Activated T-helper 1 cell treated with anti-CD3 and anti-CD28 coated beads, Interleukin-12 subunit alpha, Interleukin-12 subunit beta, Interleukin-2, Interleukin-4 antibody, amounts not matched to agents 30 ng/mL and 10 ng/mL and 1 ng/mL, durations not matched to agents 14 hours and 24 hours and 36 hours (primary cell): Measurements from ENCODE around the gene PRR15. TPM values are rescaled to one million over a fixed set of nuclear protein-coding genes. Genes with fewer than 3 reads are reported as not detected.

ENCODE experiments used
- DNase-seq: peaks from one replicate; pipeline ENCODE4 v3.0.0; 2021; ENCODE audit warnings: low spot score
- H3K27ac Mint-ChIP-seq: one replicate; pipeline ENCODE4 v1.8.0; 2021; ENCODE audit warnings: mild to moderate bottlenecking, mixed read lengths
- H3K27me3 Mint-ChIP-seq: one replicate; pipeline ENCODE4 v1.8.0; 2022; ENCODE audit warnings: mild to moderate bottlenecking, moderate library complexity, mixed read lengths; ENCODE audit not compliant: insufficient read depth
- H3K36me3 Mint-ChIP-seq: one replicate; pipeline ENCODE4 v1.8.0; 2021; ENCODE audit warnings: low read depth, mixed read lengths
- H3K4me1 Mint-ChIP-seq: one replicate; pipeline ENCODE4 v1.8.0; 2021; ENCODE audit warnings: low read depth, mixed read lengths
- H3K4me3 Mint-ChIP-seq: one replicate; pipeline ENCODE4 v1.8.0; 2021; ENCODE audit warnings: mild to moderate bottlenecking, moderate library complexity, mixed read lengths
- H3K9me3 Mint-ChIP-seq: one replicate; pipeline ENCODE4 v1.8.0; 2021; ENCODE audit warnings: mixed read lengths
- intact Hi-C: fragments of 100-400 bp; cut with micrococcal nuclease; formaldehyde crosslinking; loops from one replicate; pipeline ENCODE4 v1.15.1; 2024
- total RNA-seq: library from RNA; stranded (reverse); gene quantifications from 2 replicates; pipeline ENCODE4 v1.2.3, GENCODE V29; 2022

Gene PRR15
- total RNA-seq, 1 donor from 2014 or later, result not detected

DNA sequence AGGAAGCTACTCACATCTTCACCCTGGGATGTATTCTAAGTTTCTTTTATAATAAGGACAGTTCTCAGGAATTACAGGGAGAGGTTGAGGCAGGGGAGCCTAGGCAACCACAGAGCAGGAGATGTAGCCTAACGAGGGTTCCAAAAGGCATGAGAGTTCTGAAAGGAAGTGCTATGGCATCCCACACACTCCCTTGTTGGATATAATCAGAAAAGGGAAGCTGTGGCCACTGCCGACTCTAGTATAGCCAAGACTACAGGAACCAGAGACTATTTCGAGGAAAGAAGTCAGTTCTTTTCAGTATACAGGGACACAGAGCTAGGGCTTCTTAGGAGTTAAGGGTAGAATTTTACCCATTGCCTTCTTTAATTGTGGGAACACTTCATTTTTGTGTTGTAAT, 11.0 kb downstream of the PRR15 start:
- H3K9me3 Mint-ChIP-seq, result peaks cover 8% of the 10 kb centered on the region
- intact Hi-C loops, result no loop called here
- H3K27me3 Mint-ChIP-seq, result peaks cover 10% of the 10 kb centered on the region
- no peak overlapping the region for H3K4me3 Mint-ChIP-seq
- no peak for DNase-seq
- no peak overlapping the region for H3K27ac Mint-ChIP-seq
- no peaks in the 10 kb centered on the region for H3K4me1 Mint-ChIP-seq
- H3K36me3 Mint-ChIP-seq, result no peaks in the 10 kb centered on the region

DNA sequence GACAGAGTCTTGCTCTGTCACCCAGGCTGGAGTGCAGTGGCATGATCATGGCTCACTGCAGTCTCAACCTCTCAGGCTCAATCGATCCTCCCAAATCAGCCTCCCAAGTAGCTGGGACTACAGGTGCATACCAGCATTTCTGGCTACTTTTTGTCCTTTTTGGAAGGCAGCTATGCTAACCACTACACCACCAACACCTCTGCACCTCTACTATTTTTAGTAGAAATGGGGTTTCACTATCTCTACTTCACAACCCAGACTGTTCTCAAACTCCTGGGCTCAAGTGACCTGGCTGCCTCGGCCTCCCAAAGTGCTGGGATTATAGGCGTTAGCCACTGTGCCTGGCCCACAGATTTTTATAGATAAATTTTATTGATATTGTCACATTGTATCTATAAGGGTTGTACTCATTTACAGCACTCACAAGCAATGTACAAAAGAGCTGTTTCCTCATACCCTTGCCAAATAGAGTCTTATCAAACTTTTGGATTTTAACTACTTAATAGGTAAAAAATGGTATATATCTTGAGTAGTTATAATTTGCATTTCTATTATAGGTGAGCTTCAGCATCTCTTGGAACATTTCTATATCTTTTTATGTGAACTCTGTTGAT, 23.7 kb downstream of the PRR15 start:
- Mint-ChIP-seq H3K9me3 (no peaks in the 10 kb centered on the region), H3K4me3 (no peak overlapping the region), H3K36me3 (no peaks in the 10 kb centered on the region), H3K4me1 (peaks cover 7% of the 10 kb centered on the region), H3K27me3 (no peaks in the 10 kb centered on the region), H3K27ac (no peak overlapping the region)
- intact Hi-C loops, result no loop called here
- no peak for DNase-seq

DNA sequence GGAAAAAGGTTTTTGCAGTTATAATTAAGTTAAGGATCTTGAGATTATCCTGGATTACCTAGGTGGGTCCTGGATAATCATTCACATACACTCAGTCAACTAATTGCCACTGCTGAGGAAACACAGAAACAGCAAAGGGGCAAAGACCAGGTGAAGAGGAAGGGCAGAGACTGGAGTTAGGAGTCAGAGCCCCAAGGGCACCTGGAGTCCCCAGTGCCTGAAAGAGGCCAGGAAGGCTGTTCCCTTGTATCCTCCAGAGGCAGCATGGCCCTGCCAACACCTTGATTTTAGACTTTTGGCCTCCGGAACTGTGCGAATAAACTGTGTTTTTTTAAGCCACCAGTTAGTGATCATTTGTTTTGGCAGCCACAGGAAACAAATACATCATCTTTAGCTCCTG, 24.6 kb downstream of the PRR15 start:
- H3K4me1 Mint-ChIP-seq, result peaks cover 7% of the 10 kb centered on the region
- H3K9me3 Mint-ChIP-seq, result no peaks in the 10 kb centered on the region
- H3K36me3 Mint-ChIP-seq, result no peaks in the 10 kb centered on the region
- no peaks in the 10 kb centered on the region for H3K27me3 Mint-ChIP-seq
- H3K4me3 Mint-ChIP-seq, result no peak overlapping the region
- H3K27ac Mint-ChIP-seq, result no peak overlapping the region
- intact Hi-C loops, result no loop called here
- DNase-seq, result no peak

DNA sequence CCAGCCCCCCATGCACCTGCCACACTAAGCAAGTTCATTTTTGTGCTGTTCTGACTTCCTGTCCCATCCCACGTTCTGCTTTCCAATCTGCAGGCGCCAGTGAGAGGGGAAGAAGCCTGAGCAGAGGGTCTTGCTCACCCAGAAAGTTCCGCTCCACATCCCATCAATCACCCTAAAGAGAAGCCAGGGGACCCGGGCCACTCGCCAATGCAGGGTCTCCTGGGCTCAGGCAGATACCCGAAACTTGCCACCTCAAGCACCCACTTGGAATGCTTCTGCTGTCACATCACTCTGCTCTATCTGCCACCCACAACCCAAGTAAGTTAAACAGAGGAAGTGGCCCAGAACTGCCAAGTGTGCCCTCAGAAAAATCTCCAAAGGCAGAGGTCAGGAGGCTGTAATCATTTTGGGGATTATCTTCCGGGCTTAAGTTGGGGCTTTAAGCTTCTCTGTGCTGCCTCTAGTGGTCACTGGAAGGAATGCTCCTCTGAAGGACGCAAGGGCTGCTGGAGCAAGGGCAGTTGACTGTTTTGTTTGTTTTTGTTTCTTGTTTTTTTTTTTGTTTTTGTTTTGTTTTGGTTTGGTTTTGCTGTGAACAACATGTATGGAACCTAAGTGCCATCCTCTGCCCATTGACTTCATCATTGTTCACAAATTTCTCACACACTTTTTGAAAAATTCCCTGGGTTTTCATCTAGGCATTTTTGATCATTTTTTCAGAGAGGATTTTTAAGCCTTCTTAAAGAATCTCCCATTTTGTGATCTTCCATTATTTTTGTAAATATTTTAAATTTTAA, 25.5 kb downstream of the PRR15 start:
- no peaks in the 10 kb centered on the region for H3K9me3 Mint-ChIP-seq
- H3K27ac Mint-ChIP-seq, result no peak overlapping the region
- no peak for DNase-seq
- H3K27me3 Mint-ChIP-seq, result no peaks in the 10 kb centered on the region
- no peak overlapping the region for H3K4me3 Mint-ChIP-seq
- H3K4me1 Mint-ChIP-seq, result peaks cover 7% of the 10 kb centered on the region
- intact Hi-C loops, result no loop called here
- H3K36me3 Mint-ChIP-seq, result no peaks in the 10 kb centered on the region

DNA sequence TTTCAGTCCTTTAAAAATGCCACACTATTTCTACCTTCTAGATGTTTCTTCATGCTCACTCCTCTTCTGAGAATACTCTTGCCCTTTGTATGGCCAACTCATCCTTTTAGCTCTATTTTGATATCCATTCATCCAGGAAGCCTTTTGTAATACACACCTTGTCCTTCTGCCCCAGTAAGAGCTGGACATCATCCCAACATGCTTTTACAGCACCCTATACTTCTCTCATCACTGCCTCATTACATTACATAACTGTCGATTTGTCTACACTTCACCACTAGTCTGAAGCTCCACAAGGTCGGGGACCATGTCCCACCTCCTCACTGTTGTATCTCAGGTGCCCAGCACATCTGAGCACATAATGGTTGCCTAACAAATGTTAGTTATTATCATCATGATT, 29.2 kb downstream of the PRR15 start:
- Mint-ChIP-seq H3K4me1 (peaks cover 7% of the 10 kb centered on the region), H3K27me3 (no peaks in the 10 kb centered on the region), H3K4me3 (no peak overlapping the region), H3K27ac (no peak overlapping the region), H3K9me3 (no peaks in the 10 kb centered on the region), H3K36me3 (no peaks in the 10 kb centered on the region)
- intact Hi-C loops, result no loop called here
- no peak for DNase-seq

DNA sequence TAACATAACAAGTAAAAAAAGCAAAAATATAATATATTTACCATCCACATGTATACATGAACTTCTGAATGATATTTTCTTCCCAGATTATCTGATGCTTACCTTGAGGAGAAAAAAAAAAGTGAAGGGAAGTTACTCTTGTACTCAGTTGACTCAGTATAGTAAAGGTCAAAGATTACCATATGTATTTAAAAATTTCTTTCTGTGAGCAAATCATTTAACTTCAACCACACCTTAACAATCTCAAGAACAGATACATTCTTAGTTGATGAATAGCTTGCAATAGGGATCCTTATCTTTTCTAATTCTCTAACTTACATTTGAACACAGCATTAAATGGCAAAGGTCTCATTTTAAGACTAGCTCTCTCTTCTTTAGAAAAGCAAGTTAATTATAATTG, 29.8 kb downstream of the PRR15 start:
- Mint-ChIP-seq H3K36me3 (no peaks in the 10 kb centered on the region), H3K4me3 (no peak overlapping the region), H3K9me3 (no peaks in the 10 kb centered on the region), H3K4me1 (peaks cover 7% of the 10 kb centered on the region), H3K27ac (no peak overlapping the region), H3K27me3 (no peaks in the 10 kb centered on the region)
- no peak for DNase-seq
- intact Hi-C loops, result no loop called here

DNA sequence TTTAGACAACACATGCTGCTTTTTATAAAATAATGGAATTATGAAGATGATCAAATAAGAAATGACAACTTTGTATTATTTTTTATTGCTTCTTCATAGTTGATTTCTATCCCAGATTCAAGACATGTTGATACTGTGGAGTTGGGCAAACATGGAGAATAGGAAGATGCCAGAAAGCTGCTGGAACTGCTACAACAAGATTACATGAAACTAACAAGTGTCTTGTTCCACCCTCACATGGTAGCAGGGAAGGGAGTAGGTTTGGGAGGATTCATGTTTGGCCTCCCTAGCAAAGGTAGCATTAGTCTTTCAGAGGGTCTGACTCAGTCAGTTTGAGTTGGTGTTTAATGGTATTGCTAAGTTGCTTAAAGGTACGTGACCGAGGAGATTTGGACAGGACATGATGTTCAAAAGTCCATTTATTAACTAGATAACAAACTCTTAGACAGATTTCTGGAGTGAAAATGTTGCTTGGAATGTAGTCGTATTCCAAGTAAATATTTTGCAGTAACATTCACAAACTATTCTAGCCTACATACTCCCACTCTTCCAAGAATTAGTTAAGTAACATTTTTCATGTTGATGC, 33.1 kb downstream of the PRR15 start:
- intact Hi-C loops, result no loop called here
- Mint-ChIP-seq H3K27ac (no peak overlapping the region), H3K4me3 (no peak overlapping the region), H3K4me1 (no peaks in the 10 kb centered on the region), H3K36me3 (no peaks in the 10 kb centered on the region), H3K27me3 (no peaks in the 10 kb centered on the region), H3K9me3 (no peaks in the 10 kb centered on the region)
- DNase-seq, result no peak

DNA sequence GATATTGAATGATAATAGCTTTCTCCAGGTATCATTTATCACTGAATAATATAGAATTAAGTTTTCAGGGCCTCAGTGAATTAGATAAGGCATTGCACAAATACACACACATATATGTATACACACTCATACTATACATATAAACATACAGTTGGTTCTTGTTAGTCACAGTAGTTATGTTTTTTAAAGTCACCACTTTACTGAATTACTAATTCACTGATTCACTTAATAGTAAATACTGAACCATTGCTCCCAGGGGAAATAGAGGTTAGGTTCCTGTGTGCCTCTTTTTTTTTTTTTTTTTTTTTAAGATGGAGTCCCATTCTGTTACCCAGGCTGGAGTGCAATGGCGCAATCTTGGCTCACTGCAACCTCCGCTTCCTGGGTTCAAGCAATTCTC, 33.6 kb downstream of the PRR15 start:
- intact Hi-C loops, result no loop called here
- no peaks in the 10 kb centered on the region for H3K27me3 Mint-ChIP-seq
- no peaks in the 10 kb centered on the region for H3K9me3 Mint-ChIP-seq
- no peak overlapping the region for H3K27ac Mint-ChIP-seq
- no peaks in the 10 kb centered on the region for H3K36me3 Mint-ChIP-seq
- H3K4me3 Mint-ChIP-seq, result no peak overlapping the region
- DNase-seq, result no peak
- H3K4me1 Mint-ChIP-seq, result no peaks in the 10 kb centered on the region

DNA sequence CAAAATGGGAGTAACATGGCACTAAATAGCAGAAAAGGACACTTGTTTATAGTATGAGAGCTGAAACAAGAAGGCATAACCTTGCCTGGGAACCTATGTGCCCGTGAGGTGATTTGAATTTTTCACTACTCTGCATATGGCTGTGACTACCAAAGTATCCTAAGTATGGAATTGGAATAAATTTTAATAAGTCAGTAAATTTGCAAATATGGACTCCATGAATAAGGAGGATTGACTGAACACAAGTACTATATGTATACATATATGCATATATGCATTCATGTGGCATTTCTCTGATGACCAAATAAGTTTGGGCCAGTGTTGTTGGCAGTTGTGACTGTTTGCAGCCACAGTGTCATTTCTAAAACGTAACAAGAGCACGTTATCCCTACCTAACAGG, 34.5 kb downstream of the PRR15 start:
- no peaks in the 10 kb centered on the region for H3K4me1 Mint-ChIP-seq
- H3K4me3 Mint-ChIP-seq, result no peak overlapping the region
- H3K27me3 Mint-ChIP-seq, result no peaks in the 10 kb centered on the region
- no peaks in the 10 kb centered on the region for H3K36me3 Mint-ChIP-seq
- H3K27ac Mint-ChIP-seq, result no peak overlapping the region
- intact Hi-C loops, result no loop called here
- DNase-seq, result no peak
- no peaks in the 10 kb centered on the region for H3K9me3 Mint-ChIP-seq

DNA sequence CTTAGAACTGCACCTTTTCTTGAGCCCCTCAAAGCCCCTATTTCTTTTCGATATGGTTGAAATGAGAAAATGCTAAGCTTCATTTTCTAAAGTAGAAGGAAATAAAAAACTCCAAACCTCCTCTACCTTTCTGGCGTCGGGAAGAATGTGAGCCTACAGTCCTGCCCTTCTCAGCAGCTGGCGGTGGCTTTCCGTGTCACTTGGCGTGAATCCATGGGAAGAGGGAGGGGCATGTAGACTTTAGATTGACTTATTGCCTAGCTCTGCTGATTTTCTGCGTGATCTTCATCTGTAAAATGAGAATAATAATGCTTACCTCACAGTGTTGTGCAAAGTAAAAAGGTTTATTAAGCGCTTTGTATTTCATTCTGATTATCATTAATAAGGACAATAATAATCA, 35.0 kb downstream of the PRR15 start:
- no peaks in the 10 kb centered on the region for H3K4me1 Mint-ChIP-seq
- H3K4me3 Mint-ChIP-seq, result no peak overlapping the region
- H3K36me3 Mint-ChIP-seq, result no peaks in the 10 kb centered on the region
- H3K27me3 Mint-ChIP-seq, result no peaks in the 10 kb centered on the region
- H3K9me3 Mint-ChIP-seq, result no peaks in the 10 kb centered on the region
- no peak for DNase-seq
- intact Hi-C loops, result no loop called here
- no peak overlapping the region for H3K27ac Mint-ChIP-seq

DNA sequence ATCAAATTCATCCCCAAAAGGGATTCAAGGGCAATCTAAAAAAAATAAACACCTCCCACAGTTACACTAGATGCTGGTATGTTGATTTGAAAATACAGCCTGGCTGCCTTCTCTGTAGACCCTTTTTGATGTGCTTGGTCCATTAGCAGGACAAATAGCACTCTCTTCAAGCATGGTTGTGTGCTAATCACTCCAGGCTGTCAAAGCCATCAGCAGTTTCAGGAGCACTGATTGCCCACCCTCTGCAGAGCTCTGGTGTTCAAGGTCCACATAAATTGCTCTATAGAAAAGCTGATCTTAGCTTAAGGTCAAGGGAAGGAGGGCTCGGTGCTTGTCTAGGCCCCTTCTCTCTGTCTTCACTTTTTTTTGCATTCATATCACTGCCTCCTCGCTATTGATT, 35.4 kb downstream of the PRR15 start:
- H3K4me3 Mint-ChIP-seq, result no peak overlapping the region

DNA sequence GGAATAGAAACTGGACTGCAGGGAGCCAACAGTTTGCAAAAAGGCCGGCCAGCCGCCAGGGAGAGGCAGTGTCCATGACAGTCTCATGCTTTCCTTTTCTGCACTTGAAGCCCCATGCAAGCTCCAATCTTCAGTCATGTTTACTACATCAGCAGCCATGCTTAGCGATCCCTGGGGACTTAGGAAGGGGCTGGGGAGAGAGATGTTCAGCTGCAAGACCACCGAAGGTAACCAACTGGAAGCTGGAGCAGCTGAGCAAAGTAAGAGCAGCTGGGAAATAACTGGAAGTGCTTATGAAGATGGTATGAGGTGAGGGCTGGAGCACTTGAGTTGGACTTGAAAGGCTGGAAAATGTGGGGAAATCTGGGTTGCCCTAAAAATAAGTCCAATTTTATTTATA, 37.0 kb downstream of the PRR15 start:
- Mint-ChIP-seq H3K36me3 (no peaks in the 10 kb centered on the region), H3K27ac (no peak overlapping the region), H3K27me3 (no peaks in the 10 kb centered on the region), H3K4me3 (no peak overlapping the region), H3K4me1 (no peaks in the 10 kb centered on the region), H3K9me3 (no peaks in the 10 kb centered on the region)
- intact Hi-C loops, result no loop called here
- no peak for DNase-seq

More for the DNA sequence above, 35.4 kb downstream of the PRR15 start:
- no peak for DNase-seq
- H3K4me1 Mint-ChIP-seq, result no peaks in the 10 kb centered on the region
- no peaks in the 10 kb centered on the region for H3K9me3 Mint-ChIP-seq
- no peaks in the 10 kb centered on the region for H3K27me3 Mint-ChIP-seq
- no peak overlapping the region for H3K27ac Mint-ChIP-seq
- H3K36me3 Mint-ChIP-seq, result no peaks in the 10 kb centered on the region
- intact Hi-C loops, result no loop called here

DNA sequence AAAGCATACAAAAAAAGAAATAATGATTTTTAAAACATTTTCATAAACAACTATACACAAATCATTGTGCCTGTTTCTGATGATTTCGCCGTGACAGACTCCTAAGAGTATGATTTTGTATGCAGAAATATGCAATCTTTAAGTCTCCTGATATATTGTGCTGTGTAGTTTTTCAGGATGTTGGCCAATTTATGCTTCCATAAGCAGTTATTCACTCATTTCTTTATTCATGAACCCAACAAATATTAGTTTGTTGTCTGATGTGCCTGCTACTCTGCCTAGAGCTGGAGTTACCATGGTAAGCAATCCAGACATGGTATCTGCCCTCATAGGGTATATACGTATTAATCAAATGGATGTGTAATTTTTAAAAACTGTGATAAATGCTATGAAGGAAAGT, 40.4 kb downstream of the PRR15 start:
- intact Hi-C loops, result no loop called here
- no peak for DNase-seq
- Mint-ChIP-seq H3K27ac (no peak overlapping the region), H3K27me3 (no peaks in the 10 kb centered on the region), H3K4me3 (no peak overlapping the region), H3K9me3 (no peaks in the 10 kb centered on the region), H3K4me1 (no peaks in the 10 kb centered on the region), H3K36me3 (no peaks in the 10 kb centered on the region)
